Suprapubic skin (tissue), 4 donors: ENCODE results near the gene HCN2. TPM values are rescaled to one million over a fixed set of nuclear protein-coding genes. Genes with fewer than 3 reads are reported as not detected.

Experiments used
- DNase-seq, 2 donors: peaks; one replicate each; pipeline ENCODE4 v3.0.0-alpha.2; 2019; ENCODE audit warnings: low spot score in 2 of 2
- H3K27ac ChIP-seq: fragments of 200-600 bp; sonication (generic); one replicate; pipeline ENCODE4 v1.5.1; 2019
- H3K27me3 ChIP-seq: fragments of 200-600 bp; sonication (generic); one replicate; pipeline ENCODE4 v1.5.1; 2019
- H3K36me3 ChIP-seq: fragments of 200-600 bp; sonication (generic); one replicate; pipeline ENCODE4 v1.5.1; 2019
- H3K4me1 ChIP-seq: fragments of 200-600 bp; sonication (generic); one replicate; pipeline ENCODE4 v1.5.1; 2019
- H3K4me3 ChIP-seq: fragments of 200-600 bp; sonication (generic); one replicate; pipeline ENCODE4 v1.5.1; 2019; ENCODE audit warnings: mild to moderate bottlenecking
- H3K9me3 ChIP-seq: fragments of 200-600 bp; sonication (generic); one replicate; pipeline ENCODE4 v1.5.1; 2019
- CTCF ChIP-seq, 2 donors: fragments of 200-600 bp in 1 of 2; fragments of 450-650 bp in 1 of 2; sonication (generic) in 1 of 2; IDR thresholded peaks; one replicate each; pipeline ENCODE4 v1.5.1; 2016 to 2019; ENCODE audit warnings: antibody characterized with exemption in 2 of 2, mild to moderate bottlenecking in 1 of 2, moderate library complexity in 1 of 2
- EP300 ChIP-seq: sonication (generic); formaldehyde crosslinking; IDR thresholded peaks from one replicate; pipeline ENCODE4 v1.6.1; 2017; ENCODE audit warnings: antibody characterized with exemption
- POLR2A ChIP-seq, 2 donors: fragments of 450-650 bp; IDR thresholded peaks; one replicate each; pipeline ENCODE4 v1.6.1; 2017; ENCODE audit warnings: antibody characterized with exemption in 2 of 2, mild to moderate bottlenecking in 2 of 2, moderate library complexity in 2 of 2
- POLR2AphosphoS5 ChIP-seq, 3 donors: sonication (generic); formaldehyde crosslinking; IDR thresholded peaks; one replicate each; pipeline ENCODE4 v1.6.1; 2017; ENCODE audit warnings: antibody characterized with exemption in 3 of 3
- WGBS: methylation state at CpG from one replicate; pipeline ENCODE4 v1.1.5; 2018; 5-methylcytosine and 5-hydroxymethylcytosine counted together
- total RNA-seq, 4 donors: library from RNA; depleted of rRNA; stranded (reverse); fragments of >200 nt; gene quantifications; one replicate each; pipeline ENCODE4 v1.1.0, GENCODE V29; 2016

HCN2 gene
- total RNA-seq, 4 donors from 2014 or later, result 0.11 to 1.7 (median 0.81) TPM

DNA sequence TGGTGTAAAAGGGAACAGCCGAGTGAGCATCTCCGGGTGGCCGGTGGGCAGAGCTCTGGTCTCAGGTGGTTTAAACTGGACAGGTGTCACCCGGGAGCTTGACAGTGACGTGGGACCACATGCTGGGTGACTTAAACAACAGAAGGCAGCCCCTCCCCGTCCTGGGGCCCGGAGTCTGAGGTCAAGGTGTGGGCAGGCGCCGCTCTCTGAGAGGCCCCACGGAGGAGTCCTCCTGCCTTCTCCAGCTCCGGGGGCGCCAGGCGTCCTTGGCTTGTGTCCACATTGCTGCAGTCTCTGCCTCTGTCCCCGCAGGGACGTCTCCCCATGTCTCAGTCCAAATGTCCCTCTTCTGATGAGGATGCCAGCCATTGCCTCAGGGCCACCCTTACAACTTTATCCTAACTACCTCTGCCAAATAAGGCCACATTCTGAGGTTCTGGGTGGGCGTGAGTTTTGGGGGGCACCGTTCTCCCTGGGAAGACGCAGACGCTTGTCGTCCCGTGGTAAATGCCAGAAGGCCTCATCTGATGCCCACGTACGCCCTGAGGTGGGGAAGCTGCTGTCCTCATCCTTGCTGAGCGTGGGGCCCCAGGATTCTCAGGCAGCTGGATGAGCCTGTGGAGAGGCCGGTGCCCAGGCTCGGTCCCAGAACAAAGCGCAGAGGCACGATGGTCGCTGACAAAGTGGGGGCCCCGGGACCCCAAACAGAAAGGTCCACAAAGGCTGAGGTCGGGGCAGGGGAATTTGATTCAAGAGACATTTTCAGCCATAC, 32.9 kb upstream of the HCN2 start:
- no peaks in the 10 kb centered on the region for H3K9me3 ChIP-seq
- WGBS, result 74% methylated on average over 23 of the region's 31 CpGs
- TF ChIP-seq POLR2A (IDR thresholded peaks at IDR 0.05) (no peak), CTCF (IDR thresholded peaks at IDR 0.05) (no peak), EP300 (no peak), POLR2AphosphoS5 (IDR thresholded peaks at IDR 0.05) (no peak)

GRCh38 chr19:558770-559439, 30.8 kb upstream of the HCN2 start:
- TF ChIP-seq POLR2A (IDR thresholded peaks at IDR 0.05), result no peak
- TF ChIP-seq EP300, result no peak
- TF ChIP-seq POLR2AphosphoS5 (IDR thresholded peaks at IDR 0.05), result no peak
- no peak for TF ChIP-seq CTCF (IDR thresholded peaks at IDR 0.05)

More for the DNA sequence above, 32.9 kb upstream of the HCN2 start:
- Histone ChIP-seq H3K36me3 (no peaks in the 10 kb centered on the region), H3K27me3 (no peaks in the 10 kb centered on the region), H3K4me3 (no peak overlapping the region), H3K27ac (no peak overlapping the region), H3K4me1 (peaks cover 10% of the 10 kb centered on the region)
- no peak for DNase-seq

GRCh38 chr19:560121-560520, 29.6 kb upstream of the HCN2 start:
- H3K27me3 ChIP-seq, result no peaks in the 10 kb centered on the region
- TF ChIP-seq POLR2AphosphoS5 (IDR thresholded peaks at IDR 0.05) (no peak), POLR2A (IDR thresholded peaks at IDR 0.05) (no peak), EP300 (no peak), CTCF (IDR thresholded peaks at IDR 0.05) (no peak)
- no peaks in the 10 kb centered on the region for H3K9me3 ChIP-seq
- WGBS, result 77% methylated on average over 12 of the region's 12 CpGs
- no peak overlapping the region for H3K27ac ChIP-seq
- H3K36me3 ChIP-seq, result no peaks in the 10 kb centered on the region
- H3K4me1 ChIP-seq, result peaks cover 10% of the 10 kb centered on the region
- H3K4me3 ChIP-seq, result no peak overlapping the region
- no peak for DNase-seq

More at GRCh38 chr19:558770-559439, 30.8 kb upstream of the HCN2 start:
- H3K36me3 ChIP-seq, result no peaks in the 10 kb centered on the region
- 71% methylated on average over 8 of the region's 21 CpGs for WGBS
- H3K27ac ChIP-seq, result no peak overlapping the region
- no peak for DNase-seq
- no peaks in the 10 kb centered on the region for H3K9me3 ChIP-seq
- peaks cover 10% of the 10 kb centered on the region for H3K4me1 ChIP-seq
- H3K27me3 ChIP-seq, result no peaks in the 10 kb centered on the region
- H3K4me3 ChIP-seq, result no peak overlapping the region

DNA sequence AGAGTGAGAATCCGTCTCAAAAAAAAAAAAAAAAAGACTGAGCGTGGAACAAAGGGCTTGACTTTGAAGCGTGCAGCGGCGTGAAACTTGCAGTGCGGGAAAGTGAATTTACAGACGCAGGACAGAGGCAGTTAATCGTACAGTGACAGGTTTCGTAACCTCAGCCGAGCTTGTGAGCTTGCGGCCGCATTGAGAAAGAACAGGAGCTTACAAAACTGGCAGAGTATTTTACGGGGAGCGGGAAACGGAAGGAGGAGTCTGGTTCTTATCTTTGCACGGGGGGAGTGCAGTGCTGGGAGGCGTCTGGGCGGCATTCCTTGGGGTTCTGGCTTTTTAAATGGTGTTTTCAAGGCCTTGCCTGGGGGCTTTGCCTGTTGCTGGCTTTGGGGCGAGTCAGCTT, 23.3 kb upstream of the HCN2 start:
- no peaks in the 10 kb centered on the region for H3K36me3 ChIP-seq
- WGBS, result 17% methylated on average over 19 of the region's 19 CpGs
- no peaks in the 10 kb centered on the region for H3K9me3 ChIP-seq
- no peak overlapping the region for H3K27ac ChIP-seq
- no peaks in the 10 kb centered on the region for H3K27me3 ChIP-seq
- H3K4me3 ChIP-seq, result no peak overlapping the region
- TF ChIP-seq EP300, result no peak
- TF ChIP-seq POLR2AphosphoS5 (IDR thresholded peaks at IDR 0.05), result no peak
- TF ChIP-seq CTCF (IDR thresholded peaks at IDR 0.05), result no peak
- TF ChIP-seq POLR2A (IDR thresholded peaks at IDR 0.05), result no peak
- peak in 1 of 2 donors; percentile 61 for DNase-seq
- peaks cover 7% of the 10 kb centered on the region for H3K4me1 ChIP-seq

DNA sequence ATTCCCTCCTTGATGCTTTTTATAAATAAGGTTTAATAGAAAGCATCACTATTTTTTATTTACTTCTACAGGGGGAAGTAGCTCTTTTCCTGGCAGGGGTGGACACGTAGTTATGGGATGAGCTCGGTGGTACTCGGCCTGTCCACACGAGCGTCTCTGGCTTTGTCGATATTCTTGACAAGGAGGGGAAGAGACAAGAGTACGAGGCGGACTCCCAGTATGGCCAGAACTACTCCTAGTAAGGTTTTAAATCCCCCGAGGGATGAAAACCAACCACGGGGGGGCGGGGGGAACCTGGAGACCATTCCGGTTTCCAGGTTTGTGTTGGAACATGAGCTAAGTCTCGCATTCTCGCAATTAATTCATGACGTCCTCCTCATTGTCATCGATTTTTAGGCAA, 22.8 kb upstream of the HCN2 start:
- no peak for DNase-seq
- 47% methylated on average over 16 of the region's 16 CpGs for WGBS
- Histone ChIP-seq H3K36me3 (no peaks in the 10 kb centered on the region), H3K27ac (no peak overlapping the region), H3K9me3 (no peaks in the 10 kb centered on the region), H3K4me1 (peaks cover 12% of the 10 kb centered on the region), H3K27me3 (no peaks in the 10 kb centered on the region), H3K4me3 (no peak overlapping the region)
- no peak for TF ChIP-seq POLR2AphosphoS5 (IDR thresholded peaks at IDR 0.05)
- TF ChIP-seq EP300, result no peak
- no peak for TF ChIP-seq CTCF (IDR thresholded peaks at IDR 0.05)
- TF ChIP-seq POLR2A (IDR thresholded peaks at IDR 0.05), result no peak
